OCI-LY1 (cell line): Measurements from ENCODE around the gene PLD2.

ENCODE experiments used
- H2AFZ ChIP-seq: fragments of 200-600 bp; sonication (generic), shearing (Covaris generic); 2 replicates; pipeline ENCODE4 v1.6.0; 2014; ENCODE audit warnings: antibody characterized with exemption, mild to moderate bottlenecking, low read length
- H3F3A ChIP-seq: fragments of 200-600 bp; sonication (generic), shearing (Covaris generic); 2 replicates; pipeline ENCODE4 v1.6.0; 2014; ENCODE audit warnings: mild to moderate bottlenecking, antibody characterized with exemption, low read length, moderate library complexity; ENCODE audit not compliant: insufficient read depth
- H3K27ac ChIP-seq: fragments of 200-600 bp; sonication (generic); 2 replicates; pipeline ENCODE4 v1.5.1; 2014; ENCODE audit warnings: low read length, mixed run types, mild to moderate bottlenecking, low read depth; ENCODE audit not compliant: poor library complexity, severe bottlenecking
- H3K27me3 ChIP-seq: fragments of 200-600 bp; sonication (generic); 2 replicates; pipeline ENCODE4 v1.6.0; 2014; ENCODE audit warnings: antibody characterized with exemption, mild to moderate bottlenecking, low read length, moderate library complexity; ENCODE audit not compliant: insufficient read depth
- H3K36me3 ChIP-seq: fragments of 200-600 bp; sonication (generic); 2 replicates; pipeline ENCODE4 v1.6.1; 2014; ENCODE audit warnings: mild to moderate bottlenecking, antibody characterized with exemption, low read length, moderate library complexity, mixed read lengths; ENCODE audit not compliant: insufficient read depth
- H3K4me1 ChIP-seq: fragments of 200-600 bp; sonication (generic); 2 replicates; pipeline ENCODE4 v1.5.1; 2014; ENCODE audit warnings: mild to moderate bottlenecking, low read length, moderate library complexity; ENCODE audit not compliant: insufficient read depth, severe bottlenecking
- H3K4me2 ChIP-seq: fragments of 200-600 bp; sonication (generic), shearing (Covaris generic); 2 replicates; pipeline ENCODE4 v1.6.1; 2014; ENCODE audit warnings: low read length
- H3K4me3 ChIP-seq: fragments of 200-600 bp; sonication (generic); 2 replicates; pipeline ENCODE4 v1.5.1; 2014; ENCODE audit warnings: low read length, low read depth, mild to moderate bottlenecking, mixed read lengths; ENCODE audit not compliant: poor library complexity, severe bottlenecking
- H3K79me2 ChIP-seq: fragments of 200-600 bp; shearing (Covaris generic); 2 replicates; pipeline ENCODE4 v1.6.1; 2016; ENCODE audit warnings: mixed run types, low read length, mixed read lengths; ENCODE audit not compliant: insufficient read depth
- H3K9ac ChIP-seq: fragments of 200-600 bp; sonication (generic), shearing (Covaris generic); 2 replicates; pipeline ENCODE4 v1.6.1; 2014; ENCODE audit warnings: mild to moderate bottlenecking, low read length, mixed read lengths
- H3K9me2 ChIP-seq: fragments of 200-600 bp; sonication (generic), shearing (Covaris generic); 2 replicates; pipeline ENCODE4 v1.6.1; 2014; ENCODE audit warnings: low read depth, mild to moderate bottlenecking, low read length, mixed read lengths
- H3K9me3 ChIP-seq: fragments of 200-600 bp; shearing (Covaris generic); 2 replicates; pipeline ENCODE4 v1.6.1; 2014; ENCODE audit warnings: low read length, mixed read lengths
- H4K20me1 ChIP-seq: fragments of 200-600 bp; sonication (generic), shearing (Covaris generic); 2 replicates; pipeline ENCODE4 v1.6.0; 2016; ENCODE audit warnings: mild to moderate bottlenecking, low read length; ENCODE audit not compliant: insufficient read depth
- EZH2 ChIP-seq: fragments of 200-600 bp; sonication (generic), shearing (Covaris generic); IDR thresholded peaks from 2 replicates; pipeline ENCODE4 v1.8.0; 2017; ENCODE audit warnings: borderline replicate concordance, mixed run types, mild to moderate bottlenecking, antibody characterized with exemption, low read length, moderate library complexity, mixed read lengths
- TF ChIP-seq, protein P1 (sequence below): fragments of 200-600 bp; sonication (generic), shearing (Covaris generic); IDR thresholded peaks from 2 replicates; pipeline ENCODE4 v1.5.1; 2017; ENCODE audit warnings: mild to moderate bottlenecking, antibody characterized with exemption, low read length, moderate library complexity, mixed read lengths

Gene PLD2

GRCh38 chr17:4839221-4839620 is 32.3 kb downstream of the PLD2 start:
- Histone ChIP-seq H3K27me3 (no peaks in the 10 kb centered on the region), H3K4me3 (no peak overlapping the region), H3K9ac (no peak overlapping the region), H2AFZ (no peak overlapping the region), H3K79me2 (no peaks in the 10 kb centered on the region; the same call in 1 of the 2 replicates), H3K27ac (no peak overlapping the region), H3K9me3 (no peaks in the 10 kb centered on the region), H3F3A (no peaks in the 10 kb centered on the region), H3K36me3 (peaks cover 15% of the 10 kb centered on the region), H3K4me2 (no peak overlapping the region), H4K20me1 (peaks cover 2% of the 10 kb centered on the region), H3K4me1 (peaks cover 19% of the 10 kb centered on the region), H3K9me2 (no peaks in the 10 kb centered on the region)
- TF ChIP-seq, protein P1, sequence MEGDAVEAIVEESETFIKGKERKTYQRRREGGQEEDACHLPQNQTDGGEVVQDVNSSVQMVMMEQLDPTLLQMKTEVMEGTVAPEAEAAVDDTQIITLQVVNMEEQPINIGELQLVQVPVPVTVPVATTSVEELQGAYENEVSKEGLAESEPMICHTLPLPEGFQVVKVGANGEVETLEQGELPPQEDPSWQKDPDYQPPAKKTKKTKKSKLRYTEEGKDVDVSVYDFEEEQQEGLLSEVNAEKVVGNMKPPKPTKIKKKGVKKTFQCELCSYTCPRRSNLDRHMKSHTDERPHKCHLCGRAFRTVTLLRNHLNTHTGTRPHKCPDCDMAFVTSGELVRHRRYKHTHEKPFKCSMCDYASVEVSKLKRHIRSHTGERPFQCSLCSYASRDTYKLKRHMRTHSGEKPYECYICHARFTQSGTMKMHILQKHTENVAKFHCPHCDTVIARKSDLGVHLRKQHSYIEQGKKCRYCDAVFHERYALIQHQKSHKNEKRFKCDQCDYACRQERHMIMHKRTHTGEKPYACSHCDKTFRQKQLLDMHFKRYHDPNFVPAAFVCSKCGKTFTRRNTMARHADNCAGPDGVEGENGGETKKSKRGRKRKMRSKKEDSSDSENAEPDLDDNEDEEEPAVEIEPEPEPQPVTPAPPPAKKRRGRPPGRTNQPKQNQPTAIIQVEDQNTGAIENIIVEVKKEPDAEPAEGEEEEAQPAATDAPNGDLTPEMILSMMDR: no peak
- TF ChIP-seq EZH2: no peak

DNA sequence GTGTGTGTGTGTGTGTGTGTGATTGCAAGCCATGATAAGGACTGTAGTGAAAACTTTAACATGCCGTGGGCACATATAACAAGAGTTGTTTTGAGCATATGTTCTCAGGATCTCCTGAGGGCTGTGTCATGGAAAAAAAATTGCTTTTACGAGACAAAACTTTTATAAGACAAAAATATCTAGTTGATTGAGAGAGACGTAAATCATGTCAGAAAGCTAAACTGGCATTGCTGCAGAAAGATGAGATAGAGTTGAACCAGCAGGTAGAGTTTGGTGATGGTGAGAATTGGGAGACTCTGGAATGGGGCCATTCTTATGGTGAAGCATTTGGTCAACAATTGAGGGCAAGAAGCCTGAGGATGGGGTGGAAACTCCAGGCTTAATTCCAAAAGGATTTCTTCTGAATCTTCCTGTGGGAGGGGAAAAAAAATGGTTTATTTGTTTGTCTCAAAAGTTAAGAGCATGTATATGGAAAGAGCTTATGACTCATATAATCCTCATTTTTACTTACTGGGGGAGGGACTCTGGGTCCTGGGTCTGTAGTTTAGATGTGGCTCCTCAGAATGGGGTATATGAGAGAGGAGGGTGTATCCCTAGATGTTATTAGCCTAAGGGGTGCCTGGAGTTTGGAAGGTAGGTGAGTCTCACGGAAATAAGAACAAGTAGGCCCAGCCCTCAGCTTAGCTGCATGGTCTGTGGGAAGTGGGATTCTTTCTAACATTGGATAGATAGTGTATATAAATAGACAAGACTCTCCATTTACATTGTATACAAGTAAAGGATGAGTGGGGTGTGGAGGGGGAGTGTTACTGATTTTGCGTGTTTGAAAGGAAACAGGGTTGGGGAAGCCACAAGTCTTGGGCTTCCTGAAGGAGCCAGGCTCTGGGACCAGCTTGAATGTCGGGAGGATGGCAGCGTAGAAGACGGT is 33.3 kb downstream of the PLD2 start:
- Histone ChIP-seq H4K20me1 (peaks cover 2% of the 10 kb centered on the region), H3K4me3 (no peak overlapping the region), H3K9me3 (no peaks in the 10 kb centered on the region), H3K27me3 (no peaks in the 10 kb centered on the region), H3K27ac (no peak overlapping the region), H3K36me3 (peaks cover 15% of the 10 kb centered on the region), H3K79me2 (no peaks in the 10 kb centered on the region), H3F3A (no peaks in the 10 kb centered on the region), H3K9ac (no peak overlapping the region), H3K4me1 (peaks cover 9% of the 10 kb centered on the region), H3K9me2 (no peaks in the 10 kb centered on the region), H2AFZ (no peak overlapping the region), H3K4me2 (no peak overlapping the region)
- TF ChIP-seq, protein P1: no peak
- no peak for TF ChIP-seq EZH2

- Histone ChIP-seq H4K20me1 (peaks cover 2% of the 10 kb centered on the region), H2AFZ (no peak overlapping the region), H3K4me2 (no peak overlapping the region), H3K79me2 (no peaks in the 10 kb centered on the region), H3K27ac (no peak overlapping the region), H3K9me2 (no peaks in the 10 kb centered on the region), H3K4me1 (peaks cover 3% of the 10 kb centered on the region), H3K4me3 (no peak overlapping the region), H3K27me3 (no peaks in the 10 kb centered on the region), H3K36me3 (peaks cover 15% of the 10 kb centered on the region), H3K9me3 (no peaks in the 10 kb centered on the region), H3K9ac (no peak overlapping the region), H3F3A (no peaks in the 10 kb centered on the region)
- TF ChIP-seq, protein P1: no peak
- TF ChIP-seq EZH2: no peak
Observed at GRCh38 chr17:4840893-4841242, 33.9 kb downstream of the PLD2 start.
